Hepatocyte (in vitro differentiated cells): ENCODE data around the gene SLC39A13. TPM values are rescaled to one million over a fixed set of nuclear protein-coding genes. Genes with fewer than 3 reads are reported as not detected.

ENCODE experiments used
- DNase-seq: peaks from one replicate; pipeline ENCODE4 v3.0.0-alpha.2; 2016; ENCODE audit warnings: low spot score
- H2AFZ ChIP-seq: fragments of 200-600 bp; sonication (generic); 2 replicates; pipeline ENCODE4 v1.6.0; 2016; ENCODE audit warnings: antibody characterized with exemption, mild to moderate bottlenecking
- H3K27ac ChIP-seq: fragments of 200-600 bp; sonication (generic); 2 replicates; pipeline ENCODE4 v1.5.1; 2016; ENCODE audit warnings: mild to moderate bottlenecking
- H3K27me3 ChIP-seq: fragments of 200-600 bp; sonication (generic); 2 replicates; pipeline ENCODE4 v1.6.1; 2016
- H3K36me3 ChIP-seq: fragments of 200-600 bp; sonication (generic); replicated peaks from 2 replicates; pipeline ENCODE4 v1.5.1; 2016; ENCODE audit warnings: low read depth; ENCODE audit not compliant: insufficient read depth
- H3K4me1 ChIP-seq: fragments of 200-600 bp; sonication (generic); 2 replicates; pipeline ENCODE4 v1.5.1; 2016; ENCODE audit warnings: mild to moderate bottlenecking, moderate library complexity; ENCODE audit not compliant: insufficient read depth
- H3K4me2 ChIP-seq: fragments of 200-600 bp; sonication (generic); 2 replicates; pipeline ENCODE4 v1.6.0; 2016
- H3K4me3 ChIP-seq: fragments of 200-600 bp; sonication (generic); 2 replicates; pipeline ENCODE4 v1.5.1; 2016; ENCODE audit warnings: mild to moderate bottlenecking
- H3K79me2 ChIP-seq: fragments of 200-600 bp; sonication (generic); 2 replicates; pipeline ENCODE4 v1.6.0; 2017; ENCODE audit warnings: mild to moderate bottlenecking
- H3K9me2 ChIP-seq: fragments of 200-600 bp; sonication (generic); replicated peaks from 2 replicates; pipeline ENCODE4 v1.6.0; 2017; ENCODE audit warnings: mild to moderate bottlenecking; ENCODE audit not compliant: insufficient read depth
- H3K9me3 ChIP-seq: fragments of 200-600 bp; sonication (generic); 2 replicates; pipeline ENCODE4 v1.5.1; 2016; ENCODE audit warnings: low read depth, mild to moderate bottlenecking
- H4K20me1 ChIP-seq: fragments of 200-600 bp; sonication (generic); 2 replicates; pipeline ENCODE4 v1.6.0; 2016; ENCODE audit warnings: mild to moderate bottlenecking; ENCODE audit not compliant: insufficient read depth, poor library complexity, severe bottlenecking
- EZH2 ChIP-seq: fragments of 200-600 bp; sonication (generic); IDR thresholded peaks from 2 replicates; pipeline ENCODE4 v1.6.1; 2016; ENCODE audit warnings: antibody characterized with exemption, mild to moderate bottlenecking, borderline replicate concordance
- EZH2phosphoT487 ChIP-seq: fragments of 200-600 bp; sonication (generic); IDR thresholded peaks from one replicate; pipeline ENCODE4 v1.6.1; 2018; ENCODE audit warnings: antibody characterized with exemption, mild to moderate bottlenecking, low read depth, moderate library complexity; ENCODE audit not compliant: unreplicated experiment, severe bottlenecking
- WGBS: methylation state at CpG from one replicate; pipeline ENCODE4 v1.1.6; 2016; ENCODE audit warnings: low lambda C conversion rate; ENCODE audit errors: missing lambda C conversion rate; 5-methylcytosine and 5-hydroxymethylcytosine counted together
- polyA plus RNA-seq: library from polyadenylated mRNA; unstranded; fragments of >200 nt; fragmentation: Nextera tagmentation; extraction: Ambion mirVana; gene quantifications from 2 replicates; pipeline ENCODE4 v1.2.1, GENCODE V29; 2016
- total RNA-seq: library from RNA; depleted of rRNA; stranded (reverse); fragments of >200 nt; gene quantifications from 2 replicates; pipeline ENCODE4 v1.2.3, GENCODE V29; 2014
- TF ChIP-seq, protein P1 (sequence below): fragments of 200-600 bp; sonication (generic); IDR thresholded peaks from 2 replicates; pipeline ENCODE4 v1.5.1; 2016; ENCODE audit warnings: antibody characterized with exemption, mild to moderate bottlenecking; ENCODE audit not compliant: poor library complexity

The SLC39A13 gene
- total and polyA plus RNA-seq, 2 experiments from 2014 or later = 72.3 to 118 TPM

DNA sequence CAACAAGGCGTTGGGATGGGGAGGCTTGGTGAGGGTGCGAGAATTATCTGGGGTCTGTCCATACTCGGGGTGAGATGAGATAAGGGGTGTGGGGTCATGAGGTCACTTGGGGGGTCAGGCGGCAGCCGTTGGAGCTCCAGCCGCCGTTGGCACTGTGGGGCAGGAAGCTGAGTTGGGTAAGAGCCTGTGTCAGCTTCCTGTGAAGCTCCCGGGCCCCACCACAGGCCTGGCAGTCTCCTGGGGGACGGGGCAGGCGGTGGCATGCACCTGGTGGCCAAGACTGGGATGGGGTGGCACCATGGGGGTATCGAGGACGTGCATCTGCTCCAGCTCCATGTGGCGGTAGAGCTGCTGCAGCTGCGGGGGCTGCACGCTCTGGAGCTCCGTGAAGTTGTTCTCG lies 48.8 kb upstream of the SLC39A13 start:
- Histone ChIP-seq H3K27me3 (no peaks in the 10 kb centered on the region), H3K27ac (no peak overlapping the region)
- WGBS = 93% methylated on average over 15 of the region's 17 CpGs

DNA sequence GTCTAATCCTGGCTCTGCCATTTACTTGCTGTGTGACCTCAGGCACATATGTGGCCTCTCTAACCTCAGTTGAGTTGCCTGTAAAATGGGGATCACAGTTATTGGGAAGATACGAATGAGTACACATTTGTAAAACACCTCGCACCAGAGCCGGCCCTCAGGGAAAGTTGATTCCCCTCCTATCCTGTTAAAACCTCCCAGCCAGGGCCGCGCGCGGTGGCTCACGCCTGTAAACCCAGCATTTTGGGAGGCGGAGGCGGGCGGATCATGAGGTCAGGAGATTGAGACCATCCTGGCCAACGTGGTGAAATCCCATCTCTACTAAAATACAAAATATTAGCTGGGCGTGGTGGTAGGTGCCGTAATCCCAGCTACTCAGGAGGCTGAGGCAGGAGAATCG lies 48.0 kb upstream of the SLC39A13 start:
- no peak overlapping the region for H3K27ac ChIP-seq
- no peaks in the 10 kb centered on the region for H3K36me3 ChIP-seq
- H3K4me3 ChIP-seq = no peak overlapping the region
- TF ChIP-seq EZH2phosphoT487 (no peak), EZH2 (no peak)
- TF ChIP-seq, protein P1, sequence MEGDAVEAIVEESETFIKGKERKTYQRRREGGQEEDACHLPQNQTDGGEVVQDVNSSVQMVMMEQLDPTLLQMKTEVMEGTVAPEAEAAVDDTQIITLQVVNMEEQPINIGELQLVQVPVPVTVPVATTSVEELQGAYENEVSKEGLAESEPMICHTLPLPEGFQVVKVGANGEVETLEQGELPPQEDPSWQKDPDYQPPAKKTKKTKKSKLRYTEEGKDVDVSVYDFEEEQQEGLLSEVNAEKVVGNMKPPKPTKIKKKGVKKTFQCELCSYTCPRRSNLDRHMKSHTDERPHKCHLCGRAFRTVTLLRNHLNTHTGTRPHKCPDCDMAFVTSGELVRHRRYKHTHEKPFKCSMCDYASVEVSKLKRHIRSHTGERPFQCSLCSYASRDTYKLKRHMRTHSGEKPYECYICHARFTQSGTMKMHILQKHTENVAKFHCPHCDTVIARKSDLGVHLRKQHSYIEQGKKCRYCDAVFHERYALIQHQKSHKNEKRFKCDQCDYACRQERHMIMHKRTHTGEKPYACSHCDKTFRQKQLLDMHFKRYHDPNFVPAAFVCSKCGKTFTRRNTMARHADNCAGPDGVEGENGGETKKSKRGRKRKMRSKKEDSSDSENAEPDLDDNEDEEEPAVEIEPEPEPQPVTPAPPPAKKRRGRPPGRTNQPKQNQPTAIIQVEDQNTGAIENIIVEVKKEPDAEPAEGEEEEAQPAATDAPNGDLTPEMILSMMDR = no peak
- H2AFZ ChIP-seq = no peak overlapping the region
- H3K4me2 ChIP-seq = no peak overlapping the region
- DNase-seq = no peak
- H4K20me1 ChIP-seq = no peaks in the 10 kb centered on the region
- H3K4me1 ChIP-seq = no peaks in the 10 kb centered on the region
- no peaks in the 10 kb centered on the region for H3K9me2 ChIP-seq
- WGBS = 96% methylated on average over 15 of the region's 15 CpGs
- H3K9me3 ChIP-seq = no peaks in the 10 kb centered on the region
- no peaks in the 10 kb centered on the region for H3K79me2 ChIP-seq
- no peaks in the 10 kb centered on the region for H3K27me3 ChIP-seq

More for the DNA sequence above, 48.8 kb upstream of the SLC39A13 start:
- no peaks in the 10 kb centered on the region for H3K79me2 ChIP-seq
- DNase-seq = no peak
- no peak overlapping the region for H3K4me3 ChIP-seq
- H3K36me3 ChIP-seq = no peaks in the 10 kb centered on the region
- H4K20me1 ChIP-seq = no peaks in the 10 kb centered on the region
- TF ChIP-seq, protein P1 = no peak
- TF ChIP-seq EZH2phosphoT487 = no peak
- no peak for TF ChIP-seq EZH2
- H3K4me2 ChIP-seq = no peak overlapping the region
- no peaks in the 10 kb centered on the region for H3K4me1 ChIP-seq
- H3K9me2 ChIP-seq = no peaks in the 10 kb centered on the region
- H2AFZ ChIP-seq = no peak overlapping the region
- no peaks in the 10 kb centered on the region for H3K9me3 ChIP-seq

DNA sequence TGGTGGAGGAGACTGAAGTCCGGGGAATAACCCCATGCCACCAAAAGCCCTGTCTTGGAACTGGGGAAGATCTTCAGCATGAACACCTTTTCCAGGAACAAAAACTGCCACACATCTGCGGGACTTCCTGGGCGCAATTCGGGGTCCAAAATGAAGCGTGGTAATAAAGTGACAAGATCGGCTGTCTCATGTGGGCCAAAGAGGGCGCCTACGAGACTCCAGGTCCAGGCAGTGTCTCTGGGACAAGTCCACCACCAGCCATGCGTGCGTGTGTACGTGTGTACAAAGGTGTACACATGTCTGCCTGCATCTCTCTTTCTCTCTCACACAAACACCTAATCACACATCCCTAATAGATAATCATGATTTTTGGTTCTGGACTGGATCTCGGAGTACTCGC lies 47.0 kb upstream of the SLC39A13 start:
- H3K36me3 ChIP-seq = no peaks in the 10 kb centered on the region
- WGBS = 87% methylated on average over 13 of the region's 13 CpGs
- H3K4me2 ChIP-seq = no peak overlapping the region
- no peak for DNase-seq
- H2AFZ ChIP-seq = no peak overlapping the region
- no peaks in the 10 kb centered on the region for H3K4me1 ChIP-seq
- H3K27me3 ChIP-seq = no peaks in the 10 kb centered on the region
- H3K9me2 ChIP-seq = no peaks in the 10 kb centered on the region
- H3K27ac ChIP-seq = no peak overlapping the region
- TF ChIP-seq EZH2 = no peak
- TF ChIP-seq, protein P1 = no peak
- no peak for TF ChIP-seq EZH2phosphoT487
- H3K4me3 ChIP-seq = no peak overlapping the region
- no peaks in the 10 kb centered on the region for H3K9me3 ChIP-seq
- H4K20me1 ChIP-seq = no peaks in the 10 kb centered on the region
- H3K79me2 ChIP-seq = no peaks in the 10 kb centered on the region

DNA sequence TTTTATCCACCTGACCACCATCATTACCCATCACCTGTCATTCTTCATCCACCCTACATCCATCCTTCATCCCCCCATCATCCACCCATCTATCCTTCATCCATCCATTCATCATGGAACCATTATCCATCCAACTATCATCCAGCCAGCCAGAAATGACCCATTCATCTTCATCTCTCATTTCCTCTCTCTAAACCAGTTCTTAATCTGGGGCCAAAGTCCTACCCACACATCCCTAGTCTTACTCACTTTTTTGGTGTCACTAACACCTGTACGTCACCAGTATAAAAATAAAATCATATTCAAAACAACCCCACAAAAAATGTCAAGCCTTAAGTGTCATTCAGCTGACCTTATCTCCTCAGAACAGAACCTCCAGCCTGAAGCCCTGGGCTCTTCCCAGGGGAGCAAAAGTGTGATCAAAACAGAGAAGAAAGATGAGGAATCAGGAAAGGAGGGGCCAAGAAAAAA lies 42.3 kb upstream of the SLC39A13 start:
- Histone ChIP-seq H3K27me3 (no peaks in the 10 kb centered on the region), H2AFZ (no peak overlapping the region), H3K79me2 (no peaks in the 10 kb centered on the region), H4K20me1 (no peaks in the 10 kb centered on the region), H3K4me1 (no peaks in the 10 kb centered on the region), H3K4me2 (no peak overlapping the region), H3K27ac (no peak overlapping the region), H3K9me3 (no peaks in the 10 kb centered on the region), H3K9me2 (no peaks in the 10 kb centered on the region), H3K4me3 (no peak overlapping the region), H3K36me3 (no peaks in the 10 kb centered on the region)
- DNase-seq = no peak
- WGBS = 90% methylated on average over 1 of the region's 1 CpG
- TF ChIP-seq, protein P1 = no peak
- TF ChIP-seq EZH2 = no peak
- no peak for TF ChIP-seq EZH2phosphoT487
